HG02763 (cell line): ENCODE measurements around the gene PDXDC1.
"Not testable (repeated sequence)": the region's sequence is repeated elsewhere in the genome, so short reads cannot be mapped to it uniquely, and the experiment has no call there.

ENCODE experiments used
- ATAC-seq: cut with Tn5 transposase; IDR thresholded peaks from one replicate; pipeline ENCODE4 v1.9.1; 2021; ENCODE audit warnings: mild to moderate bottlenecking, moderate library complexity; ENCODE audit not compliant: unreplicated experiment

Gene PDXDC1

DNA sequence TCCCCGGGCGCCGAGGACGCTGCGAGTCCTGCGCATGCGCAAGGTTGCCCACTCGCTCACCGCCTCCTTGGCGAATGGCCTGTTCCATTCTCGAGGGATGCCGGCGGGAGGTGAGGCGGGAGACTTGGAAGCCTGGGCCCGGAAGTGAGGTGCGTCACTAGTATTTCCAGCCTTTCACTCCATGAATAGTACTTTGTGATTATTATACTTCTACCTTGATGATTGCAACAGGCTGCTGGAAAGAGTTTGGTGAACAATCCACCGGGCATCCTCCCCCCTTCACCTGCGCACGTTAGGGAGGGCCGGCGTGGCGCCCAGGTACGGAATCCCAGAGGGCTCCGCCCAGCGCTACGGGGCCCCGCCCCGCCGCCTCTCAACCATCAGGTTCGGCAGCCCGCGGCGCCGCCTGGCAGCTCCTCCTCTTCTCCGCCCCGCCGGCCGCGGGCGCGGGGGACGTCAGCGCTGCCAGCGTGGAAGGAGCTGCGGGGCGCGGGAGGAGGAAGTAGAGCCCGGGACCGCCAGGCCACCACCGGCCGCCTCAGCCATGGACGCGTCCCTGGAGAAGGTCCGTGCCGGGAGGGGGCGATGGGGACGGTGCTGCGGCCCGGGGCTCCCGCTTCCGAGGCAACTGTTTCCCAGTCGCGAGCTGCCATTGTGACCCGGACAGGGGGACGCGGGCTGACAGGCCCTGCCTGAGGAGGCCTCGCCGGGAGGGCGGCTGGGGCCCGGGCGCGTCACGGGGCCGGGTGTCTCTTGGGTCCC is at the start of gene PDXDC1:
TSS of gene PDXDC1 (plus strand) at position 371 of the 762 bp plus-strand sequence. CDS start at position 545, 174 bp downstream.
- ATAC-seq, result peak; percentile 89

- ATAC-seq, result not testable (repeated sequence)
Observed at GRCh38 chr16:14928064-14928714, 46.6 kb upstream of the PDXDC1 start.

- ATAC-seq, result not testable (repeated sequence)
Observed at GRCh38 chr16:14929176-14929575, 45.6 kb upstream of the PDXDC1 start.

- not testable (repeated sequence) for ATAC-seq
Observed at GRCh38 chr16:14930246-14930645, 44.6 kb upstream of the PDXDC1 start.

DNA sequence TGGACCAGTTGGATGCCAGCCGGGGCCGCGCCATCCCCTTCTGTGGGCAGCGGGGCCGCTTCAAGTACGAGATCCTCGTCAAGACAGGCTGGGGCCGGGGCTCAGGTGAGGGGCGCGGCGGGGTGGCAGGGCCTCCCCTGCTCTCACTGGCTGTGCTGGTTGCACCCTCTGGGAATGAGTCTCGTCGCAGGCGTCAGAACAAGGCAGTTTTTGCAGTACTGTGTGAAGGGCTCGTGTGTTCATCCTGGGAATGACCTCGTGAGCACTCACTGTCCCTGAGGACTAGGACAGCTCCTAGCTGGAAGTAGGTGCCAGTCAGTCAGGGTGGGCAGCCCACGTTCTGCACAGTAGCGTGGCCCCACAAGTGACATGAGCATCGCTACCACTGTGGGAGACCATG is 43.9 kb upstream of the PDXDC1 start:
- ATAC-seq, result not testable (repeated sequence)

DNA sequence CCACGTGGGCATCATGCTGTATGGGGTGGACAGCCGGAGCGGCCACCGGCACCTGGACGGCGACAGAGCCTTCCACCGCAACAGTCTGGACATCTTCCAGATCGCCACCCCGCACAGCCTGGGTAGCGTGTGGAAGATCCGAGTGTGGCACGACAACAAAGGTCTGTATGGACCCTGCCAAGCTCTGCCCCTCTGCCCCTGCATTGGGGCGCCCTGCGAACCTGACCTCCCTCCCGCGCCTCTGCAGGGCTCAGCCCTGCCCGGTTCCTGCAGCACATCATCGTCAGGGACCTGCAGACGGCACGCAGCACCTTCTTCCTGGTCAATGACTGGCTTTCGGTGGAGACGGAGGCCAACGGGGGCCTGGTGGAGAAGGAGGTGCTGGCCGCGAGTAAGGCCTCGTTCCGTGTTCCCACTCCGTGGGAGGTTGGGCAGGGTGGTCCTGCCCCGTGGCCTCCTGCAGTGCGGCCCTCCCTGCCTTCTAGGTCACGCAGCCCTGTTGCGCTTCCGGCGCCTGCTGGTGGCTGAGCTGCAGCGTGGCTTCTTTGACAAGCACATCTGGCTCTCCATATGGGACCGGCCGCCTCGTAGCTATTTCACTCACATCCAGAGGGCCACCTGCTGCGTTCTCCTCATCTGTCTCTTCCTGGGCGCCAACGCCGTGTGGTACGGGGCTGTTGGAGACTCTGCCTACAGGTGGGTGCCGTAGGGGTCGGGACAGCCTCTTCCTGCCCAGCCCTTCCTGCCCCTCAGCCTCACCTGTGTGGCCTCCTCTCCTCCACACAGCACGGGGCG is 42.0 kb upstream of the PDXDC1 start:
- not testable (repeated sequence) for ATAC-seq

DNA sequence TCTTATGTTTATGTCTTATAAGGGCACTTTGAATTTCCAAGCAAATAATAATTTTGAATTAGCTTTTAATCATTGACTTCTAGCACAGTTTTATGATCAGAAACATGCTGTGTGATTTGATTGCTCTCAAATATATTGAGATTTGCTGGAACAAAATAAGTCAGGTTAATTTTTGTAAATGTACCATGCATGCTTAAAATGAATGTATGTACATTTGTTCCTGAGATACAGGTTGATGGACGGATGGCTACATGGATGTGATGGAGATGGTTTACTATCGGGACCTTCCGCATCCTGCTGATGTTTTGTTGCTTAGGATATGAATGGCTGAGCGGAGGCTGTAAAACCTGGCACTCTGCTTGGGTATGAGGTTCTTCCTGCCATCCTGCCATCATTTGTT is 37.7 kb upstream of the PDXDC1 start, which contains the start of gene NPIPA1:
TSS of gene NPIPA1 (plus strand) at position 301 of the 400 bp plus-strand sequence. CDS start at position 301, 0 bp downstream.
- not testable (repeated sequence) for ATAC-seq

DNA sequence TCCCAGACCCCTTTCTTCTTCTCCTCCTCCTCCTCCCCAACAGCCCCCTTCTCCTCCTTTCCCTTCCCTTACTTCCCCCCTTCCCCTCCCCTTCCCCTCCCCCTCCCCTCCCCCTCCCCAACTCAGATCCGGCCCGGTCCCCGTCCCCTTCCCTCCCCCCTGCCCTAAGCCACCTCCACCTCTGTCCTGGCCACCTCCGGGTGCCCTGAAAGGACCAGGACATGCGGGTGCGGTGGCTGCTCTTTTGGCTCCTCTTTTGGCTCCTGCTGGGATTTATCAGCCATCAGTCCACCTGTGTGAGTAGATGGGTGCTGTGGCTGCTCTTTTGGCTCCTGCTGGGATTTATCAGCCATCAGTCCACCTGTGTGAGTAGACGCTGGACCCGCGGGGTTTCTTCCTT is 36.8 kb upstream of the PDXDC1 start:
- ATAC-seq, result not testable (repeated sequence)

DNA sequence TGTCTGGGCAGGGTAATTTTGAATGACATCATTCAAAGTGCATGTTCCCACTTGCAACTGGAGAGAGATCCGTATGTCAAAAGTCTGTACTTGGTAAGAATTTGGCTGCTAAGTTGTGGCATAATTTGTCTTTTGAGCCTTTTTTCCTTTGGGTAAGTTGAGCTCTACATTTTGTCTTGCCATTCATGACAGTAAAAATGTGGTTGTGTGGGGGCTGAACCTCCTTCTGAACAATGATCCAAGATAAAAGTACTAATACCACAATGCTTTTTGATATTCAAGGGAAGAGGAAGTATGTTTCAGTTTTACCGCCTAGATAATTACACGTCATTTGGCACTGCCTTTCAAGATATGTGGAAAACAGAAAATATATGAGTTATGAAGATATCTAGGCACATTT is 32.1 kb upstream of the PDXDC1 start:
- ATAC-seq, result not testable (repeated sequence)

DNA sequence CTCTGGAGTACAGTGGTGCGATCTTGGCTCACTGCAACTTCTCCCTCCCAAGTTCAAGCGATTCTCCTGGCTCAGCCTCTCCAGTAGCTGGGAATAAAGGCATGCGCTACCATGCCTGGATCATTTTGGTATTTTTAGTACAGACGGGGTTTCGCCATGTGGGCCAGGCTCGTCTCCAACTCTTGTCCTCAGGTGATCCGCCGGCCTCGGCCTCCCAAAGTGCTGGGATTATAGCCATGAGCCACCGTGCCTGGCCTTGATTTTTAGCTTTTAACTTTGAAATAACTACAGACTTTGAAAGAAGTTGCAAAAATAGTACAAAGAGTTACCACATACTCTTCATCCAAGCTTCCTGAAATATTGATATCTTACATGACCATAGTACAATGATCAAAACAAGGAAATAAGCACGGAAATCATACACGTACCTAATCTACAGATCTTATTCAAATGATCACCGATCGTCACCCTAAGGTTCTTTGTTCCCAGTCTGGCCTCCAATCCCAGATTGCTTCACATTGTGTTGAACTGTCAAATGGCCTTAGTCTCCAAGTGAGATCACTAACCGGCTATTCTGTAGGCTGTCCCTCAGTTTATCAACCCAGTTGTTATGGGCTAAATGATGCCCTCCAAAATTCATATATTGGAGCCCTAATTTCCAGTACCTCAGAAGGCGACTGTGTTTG is 19.1 kb upstream of the PDXDC1 start:
- ATAC-seq, result no peak

- no peak for ATAC-seq
Observed at GRCh38 chr16:14957576-14958322, 17.1 kb upstream of the PDXDC1 start.

DNA sequence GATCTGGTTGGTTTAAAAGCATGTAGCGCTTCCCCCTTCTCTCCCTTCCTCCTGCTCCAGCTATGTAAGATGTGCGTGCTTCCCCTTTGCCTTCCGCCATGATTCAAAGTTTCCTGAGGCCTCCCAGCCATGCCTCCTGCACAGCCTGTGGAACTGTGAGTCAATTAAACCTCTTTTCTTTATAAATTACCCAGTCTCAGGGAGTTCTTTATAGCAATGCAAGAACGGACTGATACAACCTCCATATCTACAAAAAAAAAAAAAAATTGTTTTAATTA is 16.6 kb upstream of the PDXDC1 start:
- no peak for ATAC-seq

GRCh38 chr16:14958970-14959369 is 15.9 kb upstream of the PDXDC1 start:
- ATAC-seq, result no peak

DNA sequence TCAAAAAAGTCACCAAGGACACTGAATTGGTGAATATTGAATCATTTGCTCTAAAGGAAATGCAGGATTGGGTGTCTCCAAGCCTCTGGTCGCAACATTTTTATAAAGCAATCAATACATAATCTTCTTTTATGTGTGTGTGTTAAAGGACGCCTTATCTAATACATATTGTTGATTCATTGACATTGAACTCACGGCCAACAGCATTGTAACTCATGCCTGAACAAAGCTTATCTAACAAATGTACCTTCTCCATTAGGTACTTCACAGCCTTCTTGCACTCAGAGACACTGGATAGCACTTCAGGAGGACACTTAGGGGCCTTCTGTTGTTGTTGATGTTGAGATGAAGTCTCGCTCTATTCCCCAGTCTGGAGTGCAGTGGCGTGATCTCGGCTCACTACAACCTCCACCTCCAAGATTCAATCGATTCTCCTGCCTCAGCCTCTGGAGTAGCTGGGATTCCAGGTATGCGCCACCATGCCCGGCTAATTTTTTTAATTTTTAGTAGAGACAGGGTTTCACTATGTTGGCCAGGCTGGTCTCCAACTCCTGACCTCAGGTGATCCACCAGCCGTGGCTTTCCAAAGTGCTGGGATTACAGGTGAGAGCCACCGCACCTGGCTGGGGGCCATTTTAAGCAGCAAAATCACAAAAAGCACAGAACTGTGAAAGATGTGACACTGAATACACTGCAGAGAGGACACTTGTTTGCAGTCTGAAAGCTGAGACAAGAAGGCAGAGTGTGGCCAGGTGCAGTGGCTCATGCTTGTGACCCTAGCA is 13.2 kb upstream of the PDXDC1 start:
- ATAC-seq, result no peak

DNA sequence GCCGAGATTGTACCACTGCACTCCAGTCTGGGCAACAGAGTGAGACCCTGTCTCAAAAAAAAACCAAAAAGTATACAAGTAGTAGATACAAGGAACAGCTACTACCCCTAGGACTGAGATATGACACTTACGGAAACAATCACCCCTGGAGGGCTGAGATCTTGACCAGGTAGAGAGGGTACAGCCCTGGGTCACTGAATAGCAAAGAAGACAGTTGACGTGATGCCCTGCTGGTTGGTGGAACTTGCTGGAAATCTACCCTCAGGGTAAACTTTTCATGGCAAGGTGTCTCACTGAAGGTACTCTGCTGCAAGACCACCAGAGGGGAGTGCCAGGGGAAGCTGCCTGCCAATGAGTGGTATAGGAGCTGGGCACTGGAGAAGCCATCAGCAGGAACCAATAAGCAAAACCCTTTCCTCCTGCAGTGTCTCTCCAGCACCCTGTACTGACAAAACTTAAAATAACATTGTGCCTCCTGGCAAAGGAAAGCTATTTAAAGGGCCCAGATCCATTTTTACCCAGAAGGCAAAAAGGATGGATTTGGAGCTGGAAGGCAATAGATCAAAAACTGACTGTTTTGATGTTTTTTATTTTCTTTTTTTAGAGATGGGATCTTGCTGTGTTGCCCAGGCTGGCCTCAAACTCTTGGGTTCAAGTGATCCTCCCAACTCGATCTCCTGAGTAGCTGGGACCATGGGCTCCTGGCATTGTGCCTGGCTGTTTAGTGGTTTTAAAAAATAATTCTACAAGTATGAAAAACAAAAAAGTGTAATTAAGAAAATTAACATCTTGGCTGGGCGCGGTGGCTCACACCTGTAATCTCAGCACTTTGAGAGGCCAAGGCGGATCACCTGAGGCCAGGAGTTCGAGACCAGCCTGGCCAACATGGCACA is 11.3 kb upstream of the PDXDC1 start:
- ATAC-seq, result no peak

DNA sequence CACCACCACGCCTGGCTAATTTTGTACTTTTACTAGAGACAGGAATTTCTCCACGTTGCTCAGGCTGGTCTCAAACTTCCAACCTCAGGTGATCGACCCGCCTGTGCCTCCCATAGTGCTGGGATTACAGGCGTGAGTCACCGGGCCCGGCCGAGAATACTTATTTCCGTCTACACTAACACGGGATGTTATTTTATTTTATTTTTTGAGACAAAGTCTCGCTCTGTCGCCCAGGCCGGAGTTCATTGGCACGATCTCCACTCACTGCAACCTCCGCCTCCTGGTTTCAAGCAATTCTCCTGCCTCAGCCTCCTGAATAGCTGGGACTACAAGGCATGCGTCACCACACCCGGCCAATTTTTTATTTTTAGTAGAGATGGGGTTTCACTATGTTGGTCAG is 9.5 kb upstream of the PDXDC1 start:
- ATAC-seq, result no peak

- ATAC-seq, result not testable (repeated sequence)
Observed at GRCh38 chr16:14969795-14970194, 5.0 kb upstream of the PDXDC1 start.

DNA sequence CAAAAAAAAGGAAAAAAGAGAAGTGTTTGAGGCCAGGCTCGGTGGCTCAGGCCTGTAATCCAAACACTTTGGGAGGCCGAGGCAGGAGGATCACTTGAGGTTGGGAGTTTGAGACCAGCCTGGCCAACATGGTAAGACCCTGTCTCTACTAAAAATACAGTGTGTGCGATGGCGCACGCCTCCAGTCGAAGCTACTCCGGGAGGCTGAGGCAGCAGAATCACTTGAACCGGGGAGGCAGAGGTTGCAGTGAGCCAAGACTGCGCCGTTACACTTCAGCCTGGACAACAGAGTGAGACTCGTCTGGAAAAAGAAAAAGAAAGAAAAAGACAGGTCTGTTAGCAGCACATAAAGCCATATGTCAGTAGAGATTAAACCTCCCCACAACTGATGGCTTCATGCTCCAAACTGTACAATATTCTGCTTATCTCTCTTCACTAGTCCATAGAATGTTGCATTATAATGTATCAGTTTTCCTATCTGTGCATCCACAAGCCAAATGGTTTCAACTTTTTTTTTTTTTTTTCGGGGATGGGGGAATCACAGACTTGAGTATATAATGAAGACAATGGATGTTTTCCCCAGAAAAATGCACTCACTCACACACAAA is 3.1 kb upstream of the PDXDC1 start:
- ATAC-seq, result not testable (repeated sequence)
